ENCODE results near the gene VPS45. TPM values are rescaled to one million over a fixed set of nuclear protein-coding genes. Genes with fewer than 3 reads are reported as not detected.
A peak's percentile ranks its signal among the peaks of the same experiment; 100 is the strongest.
"Not testable (repeated sequence)": the region's sequence is repeated elsewhere in the genome, so short reads cannot be mapped to it uniquely, and the experiment has no call there.

Gene VPS45
- polyA plus RNA-seq, 6 donors from 2014 or later, result 20.8 to 35.5 (median 26.9) TPM

DNA sequence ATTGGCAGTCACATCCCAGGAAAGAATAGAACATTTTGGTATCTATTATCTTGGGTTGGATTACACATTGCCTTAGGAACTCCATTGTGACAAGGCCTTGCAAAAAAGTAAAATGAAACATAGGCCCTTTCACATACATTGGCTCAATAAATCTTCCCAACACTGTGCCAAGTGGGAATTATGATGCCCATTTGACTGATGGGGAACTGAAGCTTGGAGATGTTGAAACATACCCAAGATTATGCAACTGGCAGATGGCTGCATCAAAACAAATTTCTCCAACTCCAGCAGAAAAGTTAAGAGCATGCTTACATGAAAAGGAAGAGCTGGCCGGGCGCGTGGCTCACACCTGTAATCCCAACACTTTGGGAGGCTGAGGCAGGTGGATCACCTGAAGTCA, 109.0 kb downstream of the VPS45 start:
- no peak overlapping the region for H3K4me3 Mint-ChIP-seq
- peaks cover 7 to 12% of the 10 kb centered on the region in 2 donors for H3K36me3 Mint-ChIP-seq
- DNase-seq, result no peak
- H3K4me1 Mint-ChIP-seq, result peaks cover 0 to 4% (median 2%) of the 10 kb centered on the region in 3 donors
- H3K27ac Mint-ChIP-seq, result no peak overlapping the region
- no peaks in the 10 kb centered on the region for H3K9me3 Mint-ChIP-seq
- no peak for ATAC-seq (ENCODE audit: low read depth in 2 of 2)
- H3K27me3 Mint-ChIP-seq, result no peaks in the 10 kb centered on the region

DNA sequence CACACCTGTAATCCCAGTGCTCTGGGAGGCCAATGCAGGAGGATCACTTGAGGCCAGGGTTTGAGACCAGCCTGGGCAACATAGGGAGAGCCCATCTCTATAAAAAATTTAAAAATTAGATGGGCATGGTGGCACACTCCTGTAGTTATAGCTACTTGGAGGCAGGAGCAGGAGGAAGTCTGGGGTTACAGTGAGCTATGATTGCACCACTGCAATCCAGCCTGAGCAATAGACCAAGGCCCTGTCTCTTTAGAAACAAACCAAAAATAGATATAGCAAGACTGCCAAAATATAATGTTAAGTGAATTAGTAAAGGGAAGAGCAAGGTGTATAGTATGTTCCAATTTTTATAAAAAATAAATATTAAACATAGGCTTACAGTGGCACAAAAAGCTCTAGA, 111.0 kb downstream of the VPS45 start:
- Mint-ChIP-seq H3K4me1 (peaks cover 0 to 3% (median 0%) of the 10 kb centered on the region in 3 donors), H3K36me3 (peaks cover 0 to 5% of the 10 kb centered on the region in 2 donors), H3K27ac (no peak overlapping the region), H3K9me3 (no peaks in the 10 kb centered on the region), H3K4me3 (no peak overlapping the region), H3K27me3 (no peaks in the 10 kb centered on the region)
- no peak for ATAC-seq (ENCODE audit: low read depth in 2 of 2)
- DNase-seq, result no peak

DNA sequence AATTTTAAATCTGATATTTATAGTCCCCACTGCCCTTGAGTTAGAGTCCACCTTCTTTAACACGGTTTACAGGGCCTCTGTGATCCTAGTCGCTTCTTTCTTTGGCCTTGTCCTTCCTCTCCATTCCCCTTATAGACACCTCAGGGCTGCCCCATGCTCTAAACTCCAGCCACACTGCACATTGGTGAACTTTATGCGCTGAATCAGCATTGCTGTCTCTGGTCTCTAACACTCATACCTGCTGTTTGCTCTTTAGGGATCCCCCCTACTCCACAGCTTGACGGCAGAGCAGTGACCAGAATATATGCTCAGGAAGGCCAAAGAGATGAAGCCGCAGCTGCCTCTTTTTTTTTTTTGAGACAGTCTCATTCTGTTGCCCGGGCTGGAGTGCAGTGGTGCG, 112.3 kb downstream of the VPS45 start:
- ATAC-seq (ENCODE audit: low read depth in 2 of 2), result no peak
- no peak for DNase-seq
- peak overlapping the region in 1 of 6 donors; percentile 1 for H3K27ac Mint-ChIP-seq
- H3K9me3 Mint-ChIP-seq, result no peaks in the 10 kb centered on the region
- H3K4me3 Mint-ChIP-seq, result no peak overlapping the region
- peaks cover 0 to 3% (median 0%) of the 10 kb centered on the region in 3 donors for H3K4me1 Mint-ChIP-seq
- no peaks in the 10 kb centered on the region for H3K27me3 Mint-ChIP-seq
- H3K36me3 Mint-ChIP-seq, result peaks cover 0 to 5% of the 10 kb centered on the region in 2 donors

DNA sequence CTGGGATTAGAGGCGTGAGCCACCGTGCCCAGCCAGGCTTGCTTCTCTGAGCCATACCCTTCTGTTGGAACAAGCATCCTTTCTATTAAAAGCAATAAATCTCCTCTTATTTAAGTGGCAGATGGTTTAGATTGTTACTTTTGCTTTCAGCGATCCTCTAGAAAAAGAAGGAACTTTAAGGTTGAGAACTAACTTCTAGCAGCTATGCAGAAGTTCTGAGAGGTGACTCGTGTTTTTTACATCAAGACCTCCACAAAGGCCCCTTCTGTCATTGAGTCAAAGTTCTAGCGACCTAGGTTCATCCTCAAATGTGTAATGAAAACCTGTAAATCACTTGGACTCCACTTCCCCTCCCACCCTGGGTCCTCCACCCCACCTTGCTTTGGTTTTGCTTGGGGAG, 112.9 kb downstream of the VPS45 start:
- Mint-ChIP-seq H3K27ac (no peak overlapping the region), H3K4me3 (no peak overlapping the region), H3K4me1 (peaks cover 0 to 3% (median 0%) of the 10 kb centered on the region in 3 donors), H3K9me3 (no peaks in the 10 kb centered on the region), H3K36me3 (peaks cover 0 to 5% of the 10 kb centered on the region in 2 donors), H3K27me3 (no peaks in the 10 kb centered on the region)
- DNase-seq (no peak), ATAC-seq (ENCODE audit: low read depth in 2 of 2) (no peak)

DNA sequence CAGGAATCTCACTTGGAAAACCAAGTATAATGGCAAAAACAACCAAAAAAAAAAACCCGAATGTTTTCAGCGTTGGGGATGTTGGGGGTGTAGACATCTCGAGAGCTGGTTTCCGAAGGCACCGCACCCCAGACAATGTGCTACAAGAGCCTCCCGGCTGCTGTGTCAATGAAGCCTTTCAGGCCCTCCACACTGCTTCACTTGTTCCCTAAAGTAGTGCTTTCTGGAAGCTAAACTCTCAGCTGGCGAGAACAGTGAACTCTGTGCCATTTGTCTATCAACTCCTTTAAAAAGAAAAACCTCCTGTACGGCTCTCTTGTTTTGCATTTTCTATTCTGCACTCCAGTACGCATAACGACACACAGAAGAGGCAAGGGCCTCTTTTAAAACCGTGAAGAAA, 114.7 kb downstream of the VPS45 start:
- peak overlapping the region in 1 of 6 donors; percentile 16 for H3K27ac Mint-ChIP-seq
- no peak overlapping the region for H3K4me3 Mint-ChIP-seq
- H3K36me3 Mint-ChIP-seq, result no peaks in the 10 kb centered on the region
- no peaks in the 10 kb centered on the region for H3K9me3 Mint-ChIP-seq
- DNase-seq, result no peak
- ATAC-seq (ENCODE audit: low read depth in 2 of 2), result no peak
- no peaks in the 10 kb centered on the region for H3K27me3 Mint-ChIP-seq
- peaks cover 5 to 11% (median 6%) of the 10 kb centered on the region in 3 donors for H3K4me1 Mint-ChIP-seq

DNA sequence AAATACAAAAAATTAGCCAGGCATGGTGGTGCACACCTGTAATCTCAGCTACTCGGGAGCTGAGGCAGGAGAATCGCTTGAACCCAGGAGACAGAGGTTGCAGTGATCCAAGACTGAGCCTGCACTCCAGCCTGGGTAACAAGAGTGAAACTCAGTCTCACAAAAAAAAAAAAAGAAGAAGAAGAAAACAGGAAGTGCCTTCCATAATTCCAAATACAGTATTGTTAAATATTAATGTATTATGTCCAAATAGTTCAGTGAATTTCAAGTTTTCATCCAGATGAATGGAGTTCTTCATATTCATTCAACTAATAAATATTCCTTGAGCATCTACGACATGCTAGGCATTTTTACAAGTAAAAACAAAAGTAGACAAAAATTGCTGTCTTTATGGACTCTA, 115.5 kb downstream of the VPS45 start:
- H3K27ac Mint-ChIP-seq, result peak overlapping the region in 1 of 6 donors; percentile 66
- no peak overlapping the region for H3K4me3 Mint-ChIP-seq
- no peaks in the 10 kb centered on the region for H3K27me3 Mint-ChIP-seq
- no peak for DNase-seq
- H3K9me3 Mint-ChIP-seq, result no peaks in the 10 kb centered on the region
- H3K4me1 Mint-ChIP-seq, result peaks cover 6 to 15% (median 8%) of the 10 kb centered on the region in 3 donors
- H3K36me3 Mint-ChIP-seq, result no peaks in the 10 kb centered on the region
- no peak for ATAC-seq (ENCODE audit: low read depth in 2 of 2)

DNA sequence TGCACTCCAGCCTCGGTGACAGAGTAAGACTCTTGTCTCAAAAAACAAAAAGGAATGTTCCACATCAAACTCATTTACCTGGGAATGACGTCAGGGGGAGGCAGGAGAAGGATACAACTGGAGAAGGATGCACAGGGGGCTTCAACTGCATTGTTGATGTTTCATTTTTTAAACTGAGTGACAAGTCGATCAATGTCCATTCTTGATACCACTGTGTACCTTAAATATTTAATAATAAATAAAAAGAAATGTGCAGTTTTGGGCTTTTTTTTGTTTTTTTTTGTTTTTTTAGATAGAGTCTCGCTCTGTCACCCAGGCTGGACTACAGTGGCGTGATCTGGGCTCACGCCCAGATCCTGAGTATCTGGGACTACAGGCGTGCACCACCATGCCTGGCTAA, 117.9 kb downstream of the VPS45 start:
- DNase-seq (no peak), ATAC-seq (ENCODE audit: low read depth in 2 of 2) (no peak)
- no peaks in the 10 kb centered on the region for H3K27me3 Mint-ChIP-seq
- H3K9me3 Mint-ChIP-seq, result no peaks in the 10 kb centered on the region
- H3K4me3 Mint-ChIP-seq, result peak overlapping the region in 2 of 8 donors; percentile 24 to 63
- H3K27ac Mint-ChIP-seq, result peak overlapping the region in 3 of 6 donors; percentile 58 to 76 (median 69)
- H3K36me3 Mint-ChIP-seq, result no peaks in the 10 kb centered on the region
- peaks cover 6 to 15% (median 8%) of the 10 kb centered on the region in 3 donors for H3K4me1 Mint-ChIP-seq

DNA sequence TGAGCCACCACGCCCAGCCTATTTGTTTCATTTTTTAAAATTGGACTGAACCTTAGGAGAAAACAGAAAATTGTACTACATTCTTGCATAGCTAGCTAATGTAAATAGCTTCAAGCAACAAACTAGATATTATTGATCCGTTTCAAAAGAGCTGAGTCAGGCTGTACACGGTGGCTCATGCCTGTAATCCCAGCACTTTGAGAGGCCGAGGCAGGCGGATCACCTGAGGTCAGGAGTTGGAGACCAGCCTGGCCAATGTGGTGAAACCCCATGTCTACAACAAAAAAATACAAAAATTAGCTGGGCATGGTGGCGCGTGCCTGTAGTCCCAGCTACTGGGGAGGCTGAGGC, 118.8 kb downstream of the VPS45 start:
- H3K9me3 Mint-ChIP-seq; H3K36me3 Mint-ChIP-seq; ATAC-seq (ENCODE audit: low read depth in 2 of 2); H3K27me3 Mint-ChIP-seq; DNase-seq: not testable (repeated sequence)
- Mint-ChIP-seq H3K27ac (peak overlapping the region in 4 of 6 donors; percentile 29 to 98 (median 68)), H3K4me3 (peak overlapping the region in 5 of 8 donors; percentile 27 to 87 (median 77)), H3K4me1 (peaks cover 6 to 15% (median 8%) of the 10 kb centered on the region in 3 donors)

DNA sequence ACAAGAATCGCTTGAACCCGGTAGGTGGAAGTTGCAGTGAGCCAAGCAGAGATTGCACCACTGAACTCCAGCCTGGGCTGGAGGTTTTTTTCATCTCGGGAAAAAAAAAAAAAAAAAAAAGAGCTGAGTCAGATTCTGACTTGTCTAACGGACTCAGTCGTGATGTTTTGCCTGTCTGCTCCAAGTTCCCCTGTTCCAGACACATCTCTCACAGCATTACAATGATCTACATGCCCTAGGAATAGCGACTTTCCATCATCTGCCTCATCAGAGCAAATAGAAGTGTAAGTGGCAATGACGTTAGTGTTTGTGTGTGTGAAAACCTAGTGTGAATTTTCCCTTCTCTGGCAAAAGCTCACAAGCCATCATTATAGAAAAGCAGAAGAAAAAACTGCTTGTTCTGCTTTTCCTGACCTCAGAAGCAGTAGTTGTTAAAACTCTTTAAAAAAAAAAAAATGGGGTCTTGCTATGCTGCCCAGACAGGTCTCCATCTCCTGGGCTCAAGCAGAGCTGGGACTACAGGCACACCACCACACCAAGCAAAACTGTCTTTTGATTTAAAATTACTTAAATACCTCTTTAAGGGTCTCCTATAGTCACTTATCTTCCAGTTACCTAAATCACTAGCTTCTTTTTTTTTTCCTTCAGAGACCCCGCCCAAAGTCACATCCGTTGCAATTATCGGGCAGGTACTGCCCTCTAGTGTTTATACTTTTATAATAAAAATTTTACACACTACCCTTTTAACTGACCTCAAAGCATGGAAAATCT, 119.4 kb downstream of the VPS45 start:
- Mint-ChIP-seq H3K9me3 (no peaks in the 10 kb centered on the region), H3K4me1 (peaks cover 6 to 15% (median 8%) of the 10 kb centered on the region in 3 donors), H3K4me3 (peak overlapping the region; percentile 27 to 87 (median 68)), H3K27ac (peak overlapping the region; percentile 60 to 98 (median 87)), H3K36me3 (no peaks in the 10 kb centered on the region), H3K27me3 (no peaks in the 10 kb centered on the region)
- ATAC-seq (ENCODE audit: low read depth in 2 of 2) (peak; percentile 80 to 86), DNase-seq (peak; percentile 63)

DNA sequence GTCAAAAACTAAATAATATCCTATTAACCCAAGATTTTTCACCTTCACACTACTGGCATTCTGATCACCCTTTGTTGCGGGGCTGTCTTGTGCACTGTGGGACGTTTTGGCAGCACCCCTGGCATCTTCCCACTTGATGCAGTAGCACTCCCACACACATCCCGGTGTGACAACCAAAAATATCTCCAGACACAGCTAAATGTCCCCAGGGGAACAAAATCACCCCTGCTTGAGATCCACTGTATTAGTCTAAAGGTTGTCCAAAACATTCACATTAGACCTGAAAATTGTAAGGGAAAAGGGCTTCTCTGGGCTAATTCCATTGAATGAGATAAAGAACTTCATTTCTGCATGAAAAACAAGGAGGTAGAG, 120.0 kb downstream of the VPS45 start:
- peaks cover 6 to 15% (median 8%) of the 10 kb centered on the region in 3 donors for H3K4me1 Mint-ChIP-seq
- ATAC-seq (ENCODE audit: low read depth in 2 of 2) (peak; percentile 3 to 7), DNase-seq (no peak)
- H3K9me3 Mint-ChIP-seq, result no peaks in the 10 kb centered on the region
- H3K27ac Mint-ChIP-seq, result peak overlapping the region in 2 of 6 donors; percentile 83 to 91
- H3K36me3 Mint-ChIP-seq, result no peaks in the 10 kb centered on the region
- no peaks in the 10 kb centered on the region for H3K27me3 Mint-ChIP-seq
- H3K4me3 Mint-ChIP-seq, result peak overlapping the region in 4 of 8 donors; percentile 40 to 78 (median 70)

DNA sequence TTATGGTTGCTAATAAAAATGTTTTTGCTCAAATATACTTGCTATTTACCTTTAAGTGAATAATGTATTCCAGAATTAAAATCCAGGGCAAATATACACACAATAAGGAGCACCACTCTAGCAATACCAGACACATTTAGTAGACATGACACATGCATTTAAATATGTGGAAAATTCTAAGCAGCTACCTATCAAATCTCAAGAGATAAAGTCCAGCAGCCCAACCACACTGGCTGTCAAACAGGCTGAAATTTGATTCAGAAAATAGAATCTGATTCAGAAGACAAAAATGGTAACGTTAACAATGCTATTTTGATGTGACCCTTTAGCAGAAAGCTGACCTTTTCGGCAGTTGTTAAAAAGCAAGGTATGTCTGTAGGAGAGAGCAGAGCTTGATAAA, 124.4 kb downstream of the VPS45 start:
- H3K27ac Mint-ChIP-seq, result no peak overlapping the region

DNA sequence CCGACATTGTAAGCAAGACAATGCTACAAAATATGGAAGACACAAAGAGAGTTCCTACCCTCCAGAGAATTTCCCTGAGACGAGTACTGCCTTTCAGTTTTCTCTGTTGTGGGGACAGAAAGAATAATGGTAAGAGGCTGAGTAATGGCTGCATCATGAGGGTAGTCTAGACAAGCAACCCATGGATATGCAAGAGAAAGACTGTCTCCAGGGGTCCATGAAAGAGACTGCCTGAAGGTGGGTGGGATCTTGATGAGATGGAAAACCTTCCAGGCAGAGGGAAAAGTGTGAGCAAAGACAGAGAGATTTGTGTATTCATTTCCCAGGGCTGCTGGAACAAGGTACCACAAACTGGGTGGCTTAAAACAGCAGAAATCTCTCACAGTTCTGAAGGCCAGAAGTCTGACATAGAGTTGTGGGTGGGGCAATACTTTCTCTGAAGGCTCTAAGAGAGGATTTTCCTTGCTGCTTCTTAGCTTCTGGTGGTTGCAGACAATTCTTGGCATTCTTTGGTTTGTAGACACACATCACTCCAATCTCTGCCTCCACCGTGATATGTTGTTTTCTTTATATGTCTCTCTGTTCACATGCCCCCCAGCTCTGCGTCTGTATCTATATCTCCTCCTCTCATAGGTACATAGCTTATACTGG, 126.9 kb downstream of the VPS45 start:
- no peak for DNase-seq
- H3K4me3 Mint-ChIP-seq, result no peak overlapping the region
- no peaks in the 10 kb centered on the region for H3K9me3 Mint-ChIP-seq
- ATAC-seq (ENCODE audit: low read depth in 2 of 2), result no peak
- H3K27me3 Mint-ChIP-seq, result peaks cover 6 to 11% (median 11%) of the 10 kb centered on the region in 3 donors
- no peaks in the 10 kb centered on the region for H3K36me3 Mint-ChIP-seq
- peak overlapping the region in 1 of 6 donors; percentile 32 for H3K27ac Mint-ChIP-seq
- no peaks in the 10 kb centered on the region for H3K4me1 Mint-ChIP-seq

More for the DNA sequence above, 124.4 kb downstream of the VPS45 start:
- no peak overlapping the region for H3K4me3 Mint-ChIP-seq
- H3K4me1 Mint-ChIP-seq, result peaks cover 3 to 7% (median 5%) of the 10 kb centered on the region in 3 donors
- H3K36me3 Mint-ChIP-seq, result no peaks in the 10 kb centered on the region
- ATAC-seq (ENCODE audit: low read depth in 2 of 2), result no peak
- H3K27me3 Mint-ChIP-seq, result peaks cover 6 to 11% (median 11%) of the 10 kb centered on the region in 3 donors
- no peak for DNase-seq
- H3K9me3 Mint-ChIP-seq, result no peaks in the 10 kb centered on the region

All from naive B cell (primary cell).